Tracheal epithelial cell (primary cell): Measurements from ENCODE around the gene ALDH6A1. TPM values are rescaled to one million over a fixed set of nuclear protein-coding genes. Genes with fewer than 3 reads are reported as not detected.

Experiments used
- total RNA-seq: library from RNA; depleted of rRNA; stranded (reverse); fragments of >200 nt; gene quantifications from 2 replicates; pipeline ENCODE4 v1.2.1, GENCODE V29; 2014

The ALDH6A1 gene
- 12.8 and 23.4 TPM in 2 replicates for total RNA-seq

GRCh38 chr14:74084277-74085046 is at the start of gene ALDH6A1, which contains the start of gene LIN52:
ALDH6A1 (minus strand) TSS chr14:74084453; CDS start chr14:74084394, 59 bp downstream.
LIN52 (plus strand) TSS chr14:74084956; CDS start chr14:74084975, 19 bp downstream.

DNA sequence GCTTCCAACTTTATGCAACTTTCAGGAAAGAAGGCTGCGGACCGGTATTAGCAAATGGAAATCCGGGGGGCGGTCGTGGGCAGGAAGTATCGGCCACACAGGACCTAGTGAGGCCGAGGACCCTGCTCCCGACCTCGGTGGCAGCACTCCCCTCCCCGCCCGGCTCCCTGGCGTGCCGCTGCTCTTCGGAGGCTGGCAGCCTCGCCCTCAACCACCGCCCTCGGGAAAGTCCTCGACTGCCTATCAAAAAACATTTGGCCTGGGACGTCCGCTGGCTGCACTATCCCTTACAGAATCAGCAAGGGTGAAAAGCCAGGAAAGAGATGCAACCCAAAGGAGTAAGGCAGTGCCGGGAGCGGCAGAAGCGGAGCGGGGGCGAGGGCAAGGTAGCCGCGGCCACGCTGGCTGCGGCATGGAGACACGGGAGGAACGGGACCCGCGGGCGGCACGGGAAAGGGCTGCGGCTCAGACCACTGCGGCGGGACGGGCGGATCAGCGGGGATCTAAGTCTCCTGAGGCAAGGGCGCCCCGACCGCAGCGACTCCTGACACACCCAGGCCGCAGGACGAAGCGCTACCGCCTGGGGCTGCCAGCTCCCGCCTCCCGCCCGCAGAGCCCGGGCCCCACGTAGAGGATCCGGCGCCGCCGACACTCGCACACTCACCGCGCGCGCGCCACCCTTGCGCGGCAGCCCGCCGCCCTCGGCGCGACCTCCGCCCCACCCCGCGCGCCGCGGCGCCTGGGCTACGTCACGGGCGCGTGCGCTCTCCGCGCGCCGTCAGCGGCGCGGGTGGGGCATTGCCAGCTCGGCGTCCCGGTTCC is 65.5 kb downstream of the ALDH6A1 start, which contains the start of the genes BBOF1 and ENTPD5:
Gene BBOF1, plus strand, starts transcription at position 764 of the 822 bp plus-strand sequence. CDS start 130 bp downstream, outside the sequence.
Gene ENTPD5, minus strand, starts transcription at position 703 of the 822 bp plus-strand sequence. CDS start 31,186 bp downstream, outside the sequence.

Other genes starting within 250 kb of the ALDH6A1 start
- gene PTGR2, start 232.6 kb downstream of the ALDH6A1 start, total RNA-seq, result 4.1 and 7.9 TPM in 2 replicates
- gene ZNF410, start 197.6 kb downstream of the ALDH6A1 start, total RNA-seq, result 97.1 and 99.1 TPM in 2 replicates
- gene FAM161B, start 134.4 kb downstream of the ALDH6A1 start, total RNA-seq, result 0.96 and 1.9 TPM in 2 replicates
- 9.4 and 20.5 TPM in 2 replicates for gene COQ6, start 134.2 kb downstream of the ALDH6A1 start, total RNA-seq
- 10.8 and 17.3 TPM in 2 replicates for gene ENTPD5, start 65.2 kb downstream of the ALDH6A1 start, total RNA-seq
- gene BBOF1, start 65.1 kb downstream of the ALDH6A1 start, total RNA-seq, result 0.72 and 1.3 TPM in 2 replicates
- 1.7 and 7.0 TPM in 2 replicates for gene LIN52, start 503 bp upstream of the ALDH6A1 start, total RNA-seq
- gene VSX2, start 155.0 kb upstream of the ALDH6A1 start, total RNA-seq, result under 0.01 TPM in 1 of 2 replicates, not detected in the other
- gene ABCD4, start 218.5 kb upstream of the ALDH6A1 start, total RNA-seq, result 19.0 and 21.0 TPM in 2 replicates